ENCODE measurements around the gene MACROD2. TPM values are rescaled to one million over a fixed set of nuclear protein-coding genes. Genes with fewer than 3 reads are reported as not detected.

MACROD2 gene
- polyA plus RNA-seq, 1 donor (not counting 4 experiments of a cell fraction or from before 2014, with no cell fraction given): 0.71 TPM

DNA sequence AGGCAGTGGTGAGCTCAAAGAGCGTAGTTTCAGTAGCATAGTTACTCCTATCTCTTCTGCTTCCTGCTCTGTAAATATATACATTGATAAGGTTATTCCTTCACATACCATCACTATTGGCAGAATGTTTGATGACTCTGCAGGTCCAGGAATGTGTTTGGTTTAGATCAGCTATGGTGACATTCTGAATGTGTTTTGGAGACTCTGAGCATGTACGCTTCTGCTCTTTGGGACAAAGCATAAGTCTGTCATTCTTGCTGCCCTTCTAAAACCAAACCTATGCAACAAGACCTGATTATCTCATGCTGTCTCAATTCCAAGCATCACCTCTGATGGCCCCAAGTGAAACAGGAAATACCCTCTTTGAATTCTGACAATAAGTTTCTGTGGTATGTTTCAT is 1503.6 kb downstream of the MACROD2 start:
- no peak for FAIRE-seq
- dilution Hi-C loops (cut with MboI; ENCODE audit: extremely low pct_ligation_motif_present, low sequenced_read_pairs): no loop called here

DNA sequence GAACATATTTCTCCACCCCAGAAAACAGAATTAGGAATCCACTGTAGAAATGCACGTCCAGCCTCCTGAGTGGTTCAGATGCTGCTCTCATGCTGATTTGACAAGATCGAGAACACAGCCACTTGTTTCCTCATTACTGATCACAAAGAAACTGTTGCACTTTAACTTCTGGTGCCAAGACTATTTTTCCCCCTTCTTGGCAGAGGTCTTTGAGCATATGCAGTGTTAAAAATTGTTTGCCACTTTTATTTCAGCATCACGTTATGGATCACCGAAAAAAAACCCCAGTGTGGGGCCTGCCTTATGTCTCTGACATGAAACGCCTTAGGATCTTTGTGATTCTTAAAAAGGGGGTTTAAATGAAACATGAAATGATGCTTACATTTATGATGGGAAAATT is 1511.0 kb downstream of the MACROD2 start:
- no peak overlapping the region for H2AFZ ChIP-seq (ENCODE audit: control insufficient read depth, low read length)
- no peak overlapping the region for H3K27ac ChIP-seq (ENCODE audit: control insufficient read depth, insufficient read depth, low read length)
- H4K20me1 ChIP-seq (ENCODE audit: control insufficient read depth, extremely low read depth, insufficient read depth, low read length): no peaks in the 10 kb centered on the region
- FAIRE-seq (no peak), DNase-seq (ENCODE audit: low read depth, low spot score) (no peak)
- no peak overlapping the region for H3K4me2 ChIP-seq (ENCODE audit: control insufficient read depth, extremely low read depth, insufficient read depth, low read depth, low read length)
- no peak for TF ChIP-seq EZH2 (IDR thresholded peaks at IDR 0.05; ENCODE audit: low read length)
- TF ChIP-seq, protein P1, sequence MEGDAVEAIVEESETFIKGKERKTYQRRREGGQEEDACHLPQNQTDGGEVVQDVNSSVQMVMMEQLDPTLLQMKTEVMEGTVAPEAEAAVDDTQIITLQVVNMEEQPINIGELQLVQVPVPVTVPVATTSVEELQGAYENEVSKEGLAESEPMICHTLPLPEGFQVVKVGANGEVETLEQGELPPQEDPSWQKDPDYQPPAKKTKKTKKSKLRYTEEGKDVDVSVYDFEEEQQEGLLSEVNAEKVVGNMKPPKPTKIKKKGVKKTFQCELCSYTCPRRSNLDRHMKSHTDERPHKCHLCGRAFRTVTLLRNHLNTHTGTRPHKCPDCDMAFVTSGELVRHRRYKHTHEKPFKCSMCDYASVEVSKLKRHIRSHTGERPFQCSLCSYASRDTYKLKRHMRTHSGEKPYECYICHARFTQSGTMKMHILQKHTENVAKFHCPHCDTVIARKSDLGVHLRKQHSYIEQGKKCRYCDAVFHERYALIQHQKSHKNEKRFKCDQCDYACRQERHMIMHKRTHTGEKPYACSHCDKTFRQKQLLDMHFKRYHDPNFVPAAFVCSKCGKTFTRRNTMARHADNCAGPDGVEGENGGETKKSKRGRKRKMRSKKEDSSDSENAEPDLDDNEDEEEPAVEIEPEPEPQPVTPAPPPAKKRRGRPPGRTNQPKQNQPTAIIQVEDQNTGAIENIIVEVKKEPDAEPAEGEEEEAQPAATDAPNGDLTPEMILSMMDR (optimal IDR thresholded peaks at IDR 0.05 in 1 of 3, IDR thresholded peaks at IDR 0.05 in 1 of 3, conservative IDR thresholded peaks at IDR 0.05 in 1 of 3; ENCODE audit: extremely low read depth in 1 of 3, insufficient read depth in 2 of 3, low read length in 3 of 3): no peak
- no peak overlapping the region for H3K4me3 ChIP-seq (ENCODE audit: control insufficient read depth in 2 of 3, extremely low read depth in 1 of 3, insufficient read depth in 2 of 3, low read depth in 1 of 3, low read length in 3 of 3)
- dilution Hi-C loops (cut with MboI; ENCODE audit: extremely low pct_ligation_motif_present, low sequenced_read_pairs): no loop called here
- no peaks in the 10 kb centered on the region for H3K9me1 ChIP-seq (ENCODE audit: control insufficient read depth, extremely low read depth, insufficient read depth, low read length)
- H3K9me3 ChIP-seq (ENCODE audit: control insufficient read depth, low read depth, low read length): no peaks in the 10 kb centered on the region
- no peaks in the 10 kb centered on the region for H3K79me2 ChIP-seq (ENCODE audit: control insufficient read depth, insufficient read depth, low read length)
- no peaks in the 10 kb centered on the region for H3K36me3 ChIP-seq (ENCODE audit: control insufficient read depth in 2 of 2, extremely low read depth in 1 of 2, insufficient read depth in 2 of 2, low read length in 2 of 2)
- H3K9ac ChIP-seq (ENCODE audit: control insufficient read depth, extremely low read depth, insufficient read depth, low read length): no peak overlapping the region
- no peaks in the 10 kb centered on the region for H3K27me3 ChIP-seq (ENCODE audit: control insufficient read depth, extremely low read depth, insufficient read depth, low read length)
- H3K4me1 ChIP-seq (ENCODE audit: control insufficient read depth, extremely low read depth, insufficient read depth, low read length): no peaks in the 10 kb centered on the region

More for the DNA sequence above, 1503.6 kb downstream of the MACROD2 start:
- Histone ChIP-seq H3K4me2 (ENCODE audit: control insufficient read depth, extremely low read depth, insufficient read depth, low read depth, low read length) (no peak overlapping the region), H3K9me3 (ENCODE audit: control insufficient read depth, low read depth, low read length) (no peaks in the 10 kb centered on the region), H3K9ac (ENCODE audit: control insufficient read depth, extremely low read depth, insufficient read depth, low read length) (no peak overlapping the region), H3K9me1 (ENCODE audit: control insufficient read depth, extremely low read depth, insufficient read depth, low read length) (no peaks in the 10 kb centered on the region), H3K4me1 (ENCODE audit: control insufficient read depth, extremely low read depth, insufficient read depth, low read length) (no peaks in the 10 kb centered on the region), H2AFZ (ENCODE audit: control insufficient read depth, low read length) (no peak overlapping the region), H3K27me3 (ENCODE audit: control insufficient read depth, extremely low read depth, insufficient read depth, low read length) (peaks cover 6% of the 10 kb centered on the region), H3K36me3 (ENCODE audit: control insufficient read depth in 2 of 2, extremely low read depth in 1 of 2, insufficient read depth in 2 of 2, low read length in 2 of 2) (no peaks in the 10 kb centered on the region), H3K79me2 (ENCODE audit: control insufficient read depth, insufficient read depth, low read length) (no peaks in the 10 kb centered on the region), H4K20me1 (ENCODE audit: control insufficient read depth, extremely low read depth, insufficient read depth, low read length) (no peaks in the 10 kb centered on the region), H3K4me3 (ENCODE audit: control insufficient read depth in 2 of 3, extremely low read depth in 1 of 3, insufficient read depth in 2 of 3, low read depth in 1 of 3, low read length in 3 of 3) (no peak overlapping the region), H3K27ac (ENCODE audit: control insufficient read depth, insufficient read depth, low read length) (no peak overlapping the region)
- TF ChIP-seq EZH2 (IDR thresholded peaks at IDR 0.05; ENCODE audit: low read length): no peak
- TF ChIP-seq, protein P1 (optimal IDR thresholded peaks at IDR 0.05 in 1 of 3, IDR thresholded peaks at IDR 0.05 in 1 of 3, conservative IDR thresholded peaks at IDR 0.05 in 1 of 3; ENCODE audit: extremely low read depth in 1 of 3, insufficient read depth in 2 of 3, low read length in 3 of 3): no peak
- DNase-seq (ENCODE audit: low read depth, low spot score): no peak
